ENCODE measurements around the gene OLFM4. TPM values are rescaled to one million over a fixed set of nuclear protein-coding genes. Genes with fewer than 3 reads are reported as not detected.

OLFM4 gene
- total and polyA plus RNA-seq, 10 of the 15 experiments (the other 5 are each of a cell fraction or from before 2014, with no cell fraction given): 0.03 to 0.27 (median 0.11) TPM; not detected in 6

DNA sequence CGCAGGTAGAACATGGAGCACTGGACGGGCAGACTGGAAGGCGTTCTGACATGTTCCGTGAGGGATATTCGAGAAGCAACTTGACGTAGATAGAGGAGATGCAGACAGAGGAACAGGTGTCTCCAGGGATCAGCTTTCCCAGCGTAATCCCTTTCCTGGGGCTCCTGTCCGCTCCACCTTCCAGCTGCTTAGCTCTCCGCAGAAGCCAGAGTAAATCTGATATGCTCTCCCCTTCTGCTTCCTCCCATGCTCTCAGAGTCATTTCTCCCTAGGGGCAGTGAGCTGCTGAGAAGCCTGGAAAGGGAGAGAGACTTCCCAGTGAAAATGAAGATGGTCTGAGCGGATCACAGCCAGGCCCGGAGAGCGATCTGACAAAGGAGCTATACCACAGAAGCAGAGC lies 23.0 kb upstream of the OLFM4 start (continued):
- TF ChIP-seq, protein P1, sequence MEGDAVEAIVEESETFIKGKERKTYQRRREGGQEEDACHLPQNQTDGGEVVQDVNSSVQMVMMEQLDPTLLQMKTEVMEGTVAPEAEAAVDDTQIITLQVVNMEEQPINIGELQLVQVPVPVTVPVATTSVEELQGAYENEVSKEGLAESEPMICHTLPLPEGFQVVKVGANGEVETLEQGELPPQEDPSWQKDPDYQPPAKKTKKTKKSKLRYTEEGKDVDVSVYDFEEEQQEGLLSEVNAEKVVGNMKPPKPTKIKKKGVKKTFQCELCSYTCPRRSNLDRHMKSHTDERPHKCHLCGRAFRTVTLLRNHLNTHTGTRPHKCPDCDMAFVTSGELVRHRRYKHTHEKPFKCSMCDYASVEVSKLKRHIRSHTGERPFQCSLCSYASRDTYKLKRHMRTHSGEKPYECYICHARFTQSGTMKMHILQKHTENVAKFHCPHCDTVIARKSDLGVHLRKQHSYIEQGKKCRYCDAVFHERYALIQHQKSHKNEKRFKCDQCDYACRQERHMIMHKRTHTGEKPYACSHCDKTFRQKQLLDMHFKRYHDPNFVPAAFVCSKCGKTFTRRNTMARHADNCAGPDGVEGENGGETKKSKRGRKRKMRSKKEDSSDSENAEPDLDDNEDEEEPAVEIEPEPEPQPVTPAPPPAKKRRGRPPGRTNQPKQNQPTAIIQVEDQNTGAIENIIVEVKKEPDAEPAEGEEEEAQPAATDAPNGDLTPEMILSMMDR (IDR thresholded peaks at IDR 0.05 in 2 of 3, conservative IDR thresholded peaks at IDR 0.05 in 1 of 3; ENCODE audit: control insufficient read depth in 2 of 3, extremely low read depth in 1 of 3, insufficient read depth in 1 of 3, low read depth in 3 of 3, low read length in 3 of 3): no peak

DNA sequence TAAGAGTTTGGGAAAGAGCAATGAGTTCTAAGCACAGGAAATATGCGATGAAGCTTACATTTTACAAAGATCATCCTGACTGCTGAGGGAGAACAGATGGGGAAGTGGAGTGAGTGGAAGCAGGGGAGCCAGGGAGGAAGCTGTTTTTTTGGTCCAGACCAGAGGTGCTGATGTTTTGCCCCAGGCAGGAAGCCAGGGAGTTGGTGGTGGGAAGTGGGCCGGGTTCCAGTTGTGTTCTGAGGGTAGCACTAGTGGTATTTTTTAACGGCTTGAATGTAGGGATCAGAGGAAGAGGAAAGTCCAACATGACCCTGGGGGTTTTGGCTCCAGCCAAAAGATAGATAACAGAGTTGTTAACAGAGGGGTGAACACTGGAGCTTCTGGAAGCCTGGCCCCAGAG lies 20.7 kb upstream of the OLFM4 start:
- Histone ChIP-seq H3K27ac (ENCODE audit: control insufficient read depth, insufficient read depth) (no peak overlapping the region), H3K36me3 (ENCODE audit: control insufficient read depth in 2 of 2, insufficient read depth in 2 of 2, low read length in 1 of 2) (no peaks in the 10 kb centered on the region), H3K9ac (ENCODE audit: control insufficient read depth, insufficient read depth, low read length) (no peak overlapping the region), H3K79me2 (ENCODE audit: control insufficient read depth, insufficient read depth, low read length) (no peaks in the 10 kb centered on the region), H3K4me3 (no peak overlapping the region), H3K27me3 (replicated peaks in 1 of 2; ENCODE audit: control insufficient read depth in 2 of 2, insufficient read depth in 2 of 2, low read length in 1 of 2) (no peaks in the 10 kb centered on the region), H3K4me2 (ENCODE audit: control insufficient read depth, insufficient read depth) (no peak overlapping the region), H3K9me3 (replicated peaks; ENCODE audit: control insufficient read depth, insufficient read depth, low read length) (no peaks in the 10 kb centered on the region), H3K4me1 (ENCODE audit: control insufficient read depth, insufficient read depth, low read length) (no peaks in the 10 kb centered on the region), H2AFZ (ENCODE audit: control insufficient read depth, low read depth, low read length) (no peak overlapping the region), H4K20me1 (ENCODE audit: control insufficient read depth, insufficient read depth) (no peaks in the 10 kb centered on the region)
- CTCF ChIA-PET: no interaction called here
- DNase-seq (ENCODE audit: low read depth, low spot score) (no peak), ATAC-seq (no peak), FAIRE-seq (no peak)
- RAD21 ChIA-PET (ENCODE audit: unreplicated experiment): no interaction called here
- SMC1A ChIA-PET (ENCODE audit: uncharacterized antibody, unreplicated experiment): interaction anchor here (0.8 kb wide), 1 partner anchor 143 kb away, joined by 3 read pairs; no protein-coding TSS in a partner anchor
- no TSS peak for BruUV-seq (replicated peaks)
- intact Hi-C loops (cut with micrococcal nuclease; ENCODE audit: unreplicated experiment) (no loop called here), in situ Hi-C loops (cut with MboI) (no loop called here)
- 0% methylated on average over 3 of the region's 3 CpGs for WGBS (ENCODE audit: insufficient coverage, insufficient replicate concordance, low lambda C conversion rate, missing lambda C conversion rate)
- POLR2A ChIA-PET: no interaction called here
- TF ChIP-seq, protein P2, sequence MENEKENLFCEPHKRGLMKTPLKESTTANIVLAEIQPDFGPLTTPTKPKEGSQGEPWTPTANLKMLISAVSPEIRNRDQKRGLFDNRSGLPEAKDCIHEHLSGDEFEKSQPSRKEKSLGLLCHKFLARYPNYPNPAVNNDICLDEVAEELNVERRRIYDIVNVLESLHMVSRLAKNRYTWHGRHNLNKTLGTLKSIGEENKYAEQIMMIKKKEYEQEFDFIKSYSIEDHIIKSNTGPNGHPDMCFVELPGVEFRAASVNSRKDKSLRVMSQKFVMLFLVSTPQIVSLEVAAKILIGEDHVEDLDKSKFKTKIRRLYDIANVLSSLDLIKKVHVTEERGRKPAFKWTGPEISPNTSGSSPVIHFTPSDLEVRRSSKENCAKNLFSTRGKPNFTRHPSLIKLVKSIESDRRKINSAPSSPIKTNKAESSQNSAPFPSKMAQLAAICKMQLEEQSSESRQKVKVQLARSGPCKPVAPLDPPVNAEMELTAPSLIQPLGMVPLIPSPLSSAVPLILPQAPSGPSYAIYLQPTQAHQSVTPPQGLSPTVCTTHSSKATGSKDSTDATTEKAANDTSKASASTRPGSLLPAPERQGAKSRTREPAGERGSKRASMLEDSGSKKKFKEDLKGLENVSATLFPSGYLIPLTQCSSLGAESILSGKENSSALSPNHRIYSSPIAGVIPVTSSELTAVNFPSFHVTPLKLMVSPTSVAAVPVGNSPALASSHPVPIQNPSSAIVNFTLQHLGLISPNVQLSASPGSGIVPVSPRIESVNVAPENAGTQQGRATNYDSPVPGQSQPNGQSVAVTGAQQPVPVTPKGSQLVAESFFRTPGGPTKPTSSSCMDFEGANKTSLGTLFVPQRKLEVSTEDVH (IDR thresholded peaks at IDR 0.05; ENCODE audit: low read depth, partially characterized antibody): no peak
- TF ChIP-seq, protein P3, sequence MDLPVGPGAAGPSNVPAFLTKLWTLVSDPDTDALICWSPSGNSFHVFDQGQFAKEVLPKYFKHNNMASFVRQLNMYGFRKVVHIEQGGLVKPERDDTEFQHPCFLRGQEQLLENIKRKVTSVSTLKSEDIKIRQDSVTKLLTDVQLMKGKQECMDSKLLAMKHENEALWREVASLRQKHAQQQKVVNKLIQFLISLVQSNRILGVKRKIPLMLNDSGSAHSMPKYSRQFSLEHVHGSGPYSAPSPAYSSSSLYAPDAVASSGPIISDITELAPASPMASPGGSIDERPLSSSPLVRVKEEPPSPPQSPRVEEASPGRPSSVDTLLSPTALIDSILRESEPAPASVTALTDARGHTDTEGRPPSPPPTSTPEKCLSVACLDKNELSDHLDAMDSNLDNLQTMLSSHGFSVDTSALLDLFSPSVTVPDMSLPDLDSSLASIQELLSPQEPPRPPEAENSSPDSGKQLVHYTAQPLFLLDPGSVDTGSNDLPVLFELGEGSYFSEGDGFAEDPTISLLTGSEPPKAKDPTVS (IDR thresholded peaks at IDR 0.05; ENCODE audit: low read depth, low read length): no peak
- no peak for TF ChIP-seq RFX5 (IDR thresholded peaks at IDR 0.05; ENCODE audit: low read depth, low read length)
- no peak for TF ChIP-seq MXI1 (IDR thresholded peaks at IDR 0.05; ENCODE audit: low read depth, low read length)
- no peak for TF ChIP-seq LARP7 (IDR thresholded peaks at IDR 0.05)
- no peak for TF ChIP-seq NFYA (IDR thresholded peaks at IDR 0.05; ENCODE audit: borderline replicate concordance, low read depth, low read length)
- TF ChIP-seq MTA3 (IDR thresholded peaks at IDR 0.05; ENCODE audit: borderline replicate concordance, low read length): no peak
- no peak for TF ChIP-seq GABPA (IDR thresholded peaks at IDR 0.05; ENCODE audit: low read depth)
- no peak for TF ChIP-seq FOS (IDR thresholded peaks at IDR 0.05; ENCODE audit: borderline replicate concordance, extremely low read depth, insufficient read length)
- TF ChIP-seq GATAD2B (conservative IDR thresholded peaks at IDR 0.05; ENCODE audit: low read depth): no peak
- TF ChIP-seq, protein P4, sequence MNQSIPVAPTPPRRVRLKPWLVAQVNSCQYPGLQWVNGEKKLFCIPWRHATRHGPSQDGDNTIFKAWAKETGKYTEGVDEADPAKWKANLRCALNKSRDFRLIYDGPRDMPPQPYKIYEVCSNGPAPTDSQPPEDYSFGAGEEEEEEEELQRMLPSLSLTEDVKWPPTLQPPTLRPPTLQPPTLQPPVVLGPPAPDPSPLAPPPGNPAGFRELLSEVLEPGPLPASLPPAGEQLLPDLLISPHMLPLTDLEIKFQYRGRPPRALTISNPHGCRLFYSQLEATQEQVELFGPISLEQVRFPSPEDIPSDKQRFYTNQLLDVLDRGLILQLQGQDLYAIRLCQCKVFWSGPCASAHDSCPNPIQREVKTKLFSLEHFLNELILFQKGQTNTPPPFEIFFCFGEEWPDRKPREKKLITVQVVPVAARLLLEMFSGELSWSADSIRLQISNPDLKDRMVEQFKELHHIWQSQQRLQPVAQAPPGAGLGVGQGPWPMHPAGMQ (IDR thresholded peaks at IDR 0.05; ENCODE audit: borderline replicate concordance): no peak
- TF ChIP-seq, protein P5, sequence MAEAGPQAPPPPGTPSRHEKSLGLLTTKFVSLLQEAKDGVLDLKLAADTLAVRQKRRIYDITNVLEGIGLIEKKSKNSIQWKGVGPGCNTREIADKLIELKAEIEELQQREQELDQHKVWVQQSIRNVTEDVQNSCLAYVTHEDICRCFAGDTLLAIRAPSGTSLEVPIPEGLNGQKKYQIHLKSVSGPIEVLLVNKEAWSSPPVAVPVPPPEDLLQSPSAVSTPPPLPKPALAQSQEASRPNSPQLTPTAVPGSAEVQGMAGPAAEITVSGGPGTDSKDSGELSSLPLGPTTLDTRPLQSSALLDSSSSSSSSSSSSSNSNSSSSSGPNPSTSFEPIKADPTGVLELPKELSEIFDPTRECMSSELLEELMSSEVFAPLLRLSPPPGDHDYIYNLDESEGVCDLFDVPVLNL (IDR thresholded peaks at IDR 0.05; ENCODE audit: low read depth, low read length): no peak
- no peak for TF ChIP-seq DPF2 (IDR thresholded peaks at IDR 0.05)

Measured in GM12878 (cell line).